Fibroblast of the aortic adventitia (primary cell): ENCODE data around the gene IWS1. TPM values are rescaled to one million over a fixed set of nuclear protein-coding genes. Genes with fewer than 3 reads are reported as not detected.

ENCODE experiments used
- DNase-seq: peaks from one replicate; pipeline ENCODE4 v3.0.0-alpha.2; 2010; ENCODE audit warnings: low read depth
- H3K4me3 ChIP-seq: 2 replicates; pipeline ENCODE4 v1.5.1; 2011; ENCODE audit warnings: low read depth, mild to moderate bottlenecking, control low read depth, low read length, moderate library complexity
- CTCF ChIP-seq: IDR thresholded peaks from 2 replicates; pipeline ENCODE4 v1.5.1; 2011; ENCODE audit warnings: mild to moderate bottlenecking, low read length, control low read depth, inconsistent platforms; ENCODE audit not compliant: insufficient read depth
- total RNA-seq: library from RNA; depleted of rRNA; stranded (reverse); fragments of >200 nt; gene quantifications from 2 replicates; pipeline ENCODE4 v1.2.3, GENCODE V29; 2012; ENCODE audit warnings: low replicate concordance

The IWS1 gene
- total RNA-seq, 1 donor, result 37.7 TPM

GRCh38 chr2:127512362-127512761, 13.9 kb downstream of the IWS1 start:
- DNase-seq, result no peak
- TF ChIP-seq CTCF, result no peak
- no peak overlapping the region for H3K4me3 ChIP-seq

- no peak overlapping the region for H3K4me3 ChIP-seq
- no peak for DNase-seq
- TF ChIP-seq CTCF, result no peak
Observed at GRCh38 chr2:127511917-127512316, 14.4 kb downstream of the IWS1 start.

- no peak for TF ChIP-seq CTCF
- no peak overlapping the region for H3K4me3 ChIP-seq
- DNase-seq, result no peak
Observed at GRCh38 chr2:127511090-127511695, 15.1 kb downstream of the IWS1 start.

GRCh38 chr2:127510073-127510472, 16.2 kb downstream of the IWS1 start:
- no peak overlapping the region for H3K4me3 ChIP-seq
- TF ChIP-seq CTCF, result no peak
- no peak for DNase-seq

- peak; percentile 99 for DNase-seq
- no peak for TF ChIP-seq CTCF
- H3K4me3 ChIP-seq, result no peak overlapping the region
Observed at GRCh38 chr2:127508631-127509034, 17.7 kb downstream of the IWS1 start.

- DNase-seq, result peak; percentile 20
- no peak overlapping the region for H3K4me3 ChIP-seq
- TF ChIP-seq CTCF, result no peak
Observed at GRCh38 chr2:127508023-127508630, 18.2 kb downstream of the IWS1 start.

GRCh38 chr2:127506510-127506909, 19.8 kb downstream of the IWS1 start:
- TF ChIP-seq CTCF, result no peak

More at GRCh38 chr2:127506510-127506909, 19.8 kb downstream of the IWS1 start:
- DNase-seq, result no peak
- no peak overlapping the region for H3K4me3 ChIP-seq
